H1 (cell line): Measurements from ENCODE around the gene MEGF11. TPM values are rescaled to one million over a fixed set of nuclear protein-coding genes. Genes with fewer than 3 reads are reported as not detected.

ENCODE experiments used
- CBX5 ChIP-seq: fragments of 300-800, 300-1000 bp; sonication (generic); IDR thresholded peaks from 2 replicates; pipeline ENCODE4 v1.7.1; 2016; ENCODE audit warnings: antibody characterized with exemption, low read length, low read depth
- RNF2 ChIP-seq: fragments of 200-900, 300-1000 bp; sonication (generic); IDR thresholded peaks from 2 replicates; pipeline ENCODE4 v1.7.1; 2016; ENCODE audit warnings: borderline replicate concordance, low read depth, mild to moderate bottlenecking, antibody characterized with exemption, low read length; ENCODE audit not compliant: poor library complexity, severe bottlenecking; ENCODE audit errors: missing control alignments
- SAP30 ChIP-seq: fragments of 300-600 bp; sonication (generic); IDR thresholded peaks from 2 replicates; pipeline ENCODE4 v1.7.1; 2012; ENCODE audit warnings: low read length, moderate library complexity, mild to moderate bottlenecking, inconsistent platforms; ENCODE audit not compliant: insufficient read depth, insufficient replicate concordance
- polyA plus RNA-seq, 7 experiments: library from polyadenylated mRNA; depleted of rRNA in 3 of 7; stranded (reverse) in 5 of 7; unstranded in 2 of 7; fragments of >200 nt in 5 of 7; fragments of 200-250 nt in 2 of 7; gene quantifications; 1 replicate in 5 of 7; 2 replicates in 1 of 7; 4 replicates in 1 of 7; pipeline versions ENCODE4 v1.2.1 to v1.2.3, GENCODE V29; 2011 to 2013; ENCODE audit warnings: missing spikeins in 2 of 7, mixed read lengths in 2 of 7
- total RNA-seq: library from RNA; stranded (reverse); fragmentation: NEBNext Ultra II Directional; extraction: Animal tissue kit (Norgen Biotek cat#: 25700); gene quantifications from 2 replicates; pipeline ENCODE4 v1.2.1, GENCODE V29; 2021

MEGF11 gene
- total and polyA plus RNA-seq, 2 of the 8 experiments (the other 6 are each of a cell fraction or from before 2014, with no cell fraction given), result 4.4 to 4.8 TPM

GRCh38 chr15:66215811-66216210 lies 37.7 kb downstream of the MEGF11 start (continued):
- no peak for TF ChIP-seq RNF2
- TF ChIP-seq SAP30, result no peak
- TF ChIP-seq CBX5, result no peak
- TF ChIP-seq, all 59 proteins: peak for 0
